ENCODE measurements around the gene SAMD4A.

SAMD4A gene

DNA sequence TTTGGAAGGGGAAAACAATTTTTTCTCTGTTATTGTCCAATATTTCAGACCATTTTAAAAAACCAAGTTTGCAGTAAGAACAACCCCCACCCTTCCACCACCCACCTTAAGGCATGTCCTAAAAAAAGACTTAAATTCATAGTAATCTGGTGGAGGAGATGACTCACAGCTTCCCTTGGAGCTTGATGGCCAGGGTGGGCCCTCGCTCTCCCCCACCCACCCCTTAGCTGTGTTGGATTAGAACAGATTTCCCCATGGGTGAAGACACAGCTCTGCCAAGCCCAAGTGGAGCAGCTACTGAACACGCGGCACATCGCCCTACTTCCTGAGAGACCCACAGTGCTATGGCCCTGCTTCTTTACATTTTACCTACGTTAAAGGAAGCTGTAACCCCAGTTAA, 195.4 kb downstream of the SAMD4A start:
- TF ChIP-seq ZFX (IDR thresholded peaks at IDR 0.05) (no peak), CTCF (conservative IDR thresholded peaks at IDR 0.05) (no peak)
- no peak overlapping the region for H3K27ac ChIP-seq

GRCh38 chr14:54763761-54764160, 196.8 kb downstream of the SAMD4A start:
- H3K27ac ChIP-seq, result no peak overlapping the region
- TF ChIP-seq ZFX (IDR thresholded peaks at IDR 0.05), result no peak
- no peak for TF ChIP-seq CTCF (conservative IDR thresholded peaks at IDR 0.05)

- H3K27ac ChIP-seq, result no peak overlapping the region
- TF ChIP-seq CTCF (conservative IDR thresholded peaks at IDR 0.05) (no peak), ZFX (IDR thresholded peaks at IDR 0.05) (no peak)
Measured at GRCh38 chr14:54766276-54767138, 199.6 kb downstream of the SAMD4A start.

DNA sequence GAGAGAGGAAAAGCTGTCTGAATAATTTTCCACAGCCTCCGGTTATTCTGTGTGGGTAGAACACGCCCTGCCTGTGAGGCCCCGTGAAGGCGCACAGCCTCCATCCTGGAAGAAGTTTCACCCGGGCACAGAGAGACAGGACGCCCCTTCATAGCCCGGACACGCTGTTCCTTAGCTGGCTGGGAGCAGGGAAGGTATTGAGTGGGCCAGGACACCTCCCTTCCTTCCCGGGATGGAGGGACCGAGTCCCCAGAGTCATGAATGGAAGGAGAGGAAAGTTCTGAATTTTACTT, 200.2 kb downstream of the SAMD4A start:
- H3K27ac ChIP-seq, result no peak overlapping the region
- TF ChIP-seq CTCF (conservative IDR thresholded peaks at IDR 0.05), result no peak
- TF ChIP-seq ZFX (IDR thresholded peaks at IDR 0.05), result no peak

DNA sequence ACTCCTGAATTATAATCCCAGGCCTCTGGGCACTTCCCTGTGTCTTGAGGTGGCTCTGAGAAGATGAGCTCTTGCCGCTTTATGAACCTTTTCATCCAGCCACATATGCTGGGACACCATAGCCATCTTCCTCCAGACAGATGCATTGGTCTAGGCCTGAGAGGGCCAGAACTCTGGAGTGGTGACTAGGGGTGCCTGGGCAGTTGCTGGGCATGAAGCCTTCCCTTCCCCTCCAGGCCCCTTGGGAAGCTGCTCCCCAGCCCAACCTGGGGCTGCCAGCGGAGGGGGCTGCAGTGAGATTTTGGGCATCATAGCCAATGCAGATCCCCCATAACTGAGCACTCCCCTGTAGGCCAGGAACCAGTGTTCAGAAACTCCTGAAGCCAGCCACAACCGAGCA, 200.5 kb downstream of the SAMD4A start:
- TF ChIP-seq ZFX (IDR thresholded peaks at IDR 0.05) (no peak), CTCF (conservative IDR thresholded peaks at IDR 0.05) (no peak)
- H3K27ac ChIP-seq, result no peak overlapping the region

DNA sequence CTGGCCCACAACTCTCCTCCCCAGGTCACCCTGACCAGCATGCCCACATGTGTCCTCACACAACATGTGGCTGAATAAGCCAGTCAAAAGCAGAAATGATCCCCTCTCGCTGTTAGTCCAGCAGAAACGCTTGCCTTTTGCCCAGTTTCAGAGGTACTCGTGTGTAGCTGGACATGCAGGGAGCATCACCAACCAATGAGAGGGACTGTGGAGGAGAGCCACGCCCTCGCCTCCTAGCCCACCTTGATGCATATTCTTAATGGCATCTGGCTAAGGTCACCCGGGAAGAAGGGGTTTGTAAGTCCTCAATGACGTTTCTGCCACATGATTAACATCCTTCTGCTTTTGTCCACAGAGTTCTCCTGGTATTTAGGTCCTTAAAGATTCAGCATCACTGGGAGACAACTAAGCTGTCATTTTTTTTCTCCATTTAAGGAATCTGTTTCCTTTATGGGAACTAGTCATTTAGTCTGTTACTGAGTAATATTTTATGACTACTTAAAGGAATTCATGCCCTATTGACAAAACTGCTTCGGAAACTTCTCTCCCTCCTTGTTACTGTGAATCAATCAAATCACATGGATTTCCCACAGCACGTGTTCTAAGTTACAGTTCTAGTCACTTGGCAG, 201.7 kb downstream of the SAMD4A start:
- H3K27ac ChIP-seq, result no peak overlapping the region

More for the DNA sequence above, 201.7 kb downstream of the SAMD4A start:
- TF ChIP-seq CTCF (conservative IDR thresholded peaks at IDR 0.05) (no peak), ZFX (IDR thresholded peaks at IDR 0.05) (no peak)

All from C4-2B (cell line).